Bronchial epithelial cell (primary cell): Measurements from ENCODE around the gene ST6GALNAC6. TPM values are rescaled to one million over a fixed set of nuclear protein-coding genes. Genes with fewer than 3 reads are reported as not detected.

Experiments used
- DNase-seq: peaks from one replicate; pipeline ENCODE4 v3.0.0-alpha.2; 2010; ENCODE audit warnings: low read depth
- FAIRE-seq: peaks from 2 replicates; lab custom pipeline; 2011; peaks lifted over from hg19 to GRCh38; lab: Jason Lieb, UNC
- H3K27me3 ChIP-seq: 2 replicates; pipeline ENCODE4 v1.5.1; 2011; ENCODE audit warnings: low read length; ENCODE audit not compliant: control insufficient read depth, insufficient read depth
- H3K36me3 ChIP-seq: 2 replicates; pipeline ENCODE4 v1.5.1; 2011; ENCODE audit warnings: low read length; ENCODE audit not compliant: control insufficient read depth, insufficient read depth
- H3K4me3 ChIP-seq: 2 replicates; pipeline ENCODE4 v1.5.1; 2011; ENCODE audit warnings: mild to moderate bottlenecking, low read depth, low read length, control low read depth
- CTCF ChIP-seq: IDR thresholded peaks from 2 replicates; pipeline ENCODE4 v1.5.1; 2011; ENCODE audit warnings: mild to moderate bottlenecking, moderate library complexity, low read length, control low read depth, inconsistent platforms; ENCODE audit not compliant: insufficient read depth, severe bottlenecking
- total RNA-seq: library from RNA; depleted of rRNA; stranded (reverse); fragments of >200 nt; gene quantifications from 2 replicates; pipeline ENCODE4 v1.2.1, GENCODE V29; 2014

The ST6GALNAC6 gene
- total RNA-seq, 1 donor from 2014 or later = 18.4 TPM

- FAIRE-seq = no peak
- Histone ChIP-seq H3K4me3 (peak overlapping the region; percentile 71), H3K27me3 (no peaks in the 10 kb centered on the region), H3K36me3 (peaks cover 6% of the 10 kb centered on the region)
- no peak for DNase-seq
- TF ChIP-seq CTCF = no peak
Measured at GRCh38 chr9:127936347-127936852, 37.0 kb upstream of the ST6GALNAC6 start.

- peak; percentile 46 for DNase-seq
- FAIRE-seq = no peak
- no peaks in the 10 kb centered on the region for H3K27me3 ChIP-seq
- peaks cover 6% of the 10 kb centered on the region for H3K36me3 ChIP-seq
- no peak overlapping the region for H3K4me3 ChIP-seq
- TF ChIP-seq CTCF = no peak
Measured at GRCh38 chr9:127935765-127936221, 36.4 kb upstream of the ST6GALNAC6 start.

- peaks cover 4% of the 10 kb centered on the region for H3K36me3 ChIP-seq
- FAIRE-seq (no peak), DNase-seq (no peak)
- no peaks in the 10 kb centered on the region for H3K27me3 ChIP-seq
- H3K4me3 ChIP-seq = no peak overlapping the region
- no peak for TF ChIP-seq CTCF
Measured at GRCh38 chr9:127934986-127935385, 35.6 kb upstream of the ST6GALNAC6 start.

- Histone ChIP-seq H3K36me3 (peaks cover 4% of the 10 kb centered on the region), H3K27me3 (no peaks in the 10 kb centered on the region), H3K4me3 (no peak overlapping the region)
- no peak for FAIRE-seq
- DNase-seq = no peak
- peak; percentile 1 for TF ChIP-seq CTCF
Measured at GRCh38 chr9:127934248-127934647, 34.8 kb upstream of the ST6GALNAC6 start.

- FAIRE-seq = no peak
- DNase-seq = peak; percentile 55
Measured at GRCh38 chr9:127931092-127931881, 31.9 kb upstream of the ST6GALNAC6 start.

More at GRCh38 chr9:127931092-127931881, 31.9 kb upstream of the ST6GALNAC6 start:
- TF ChIP-seq CTCF = no peak
- H3K27me3 ChIP-seq = no peaks in the 10 kb centered on the region
- H3K36me3 ChIP-seq = peaks cover 2% of the 10 kb centered on the region
- H3K4me3 ChIP-seq = peak overlapping the region; percentile 41
